ENCODE results near the gene PCDH18.
"Not testable (repeated sequence)": the region's sequence is repeated elsewhere in the genome, so short reads cannot be mapped to it uniquely, and the experiment has no call there.

Gene PCDH18

GRCh38 chr4:137529432-137529831, 2.9 kb downstream of the PCDH18 start:
- TF ChIP-seq ZFX (IDR thresholded peaks at IDR 0.05), result no peak
- TF ChIP-seq, protein P1, sequence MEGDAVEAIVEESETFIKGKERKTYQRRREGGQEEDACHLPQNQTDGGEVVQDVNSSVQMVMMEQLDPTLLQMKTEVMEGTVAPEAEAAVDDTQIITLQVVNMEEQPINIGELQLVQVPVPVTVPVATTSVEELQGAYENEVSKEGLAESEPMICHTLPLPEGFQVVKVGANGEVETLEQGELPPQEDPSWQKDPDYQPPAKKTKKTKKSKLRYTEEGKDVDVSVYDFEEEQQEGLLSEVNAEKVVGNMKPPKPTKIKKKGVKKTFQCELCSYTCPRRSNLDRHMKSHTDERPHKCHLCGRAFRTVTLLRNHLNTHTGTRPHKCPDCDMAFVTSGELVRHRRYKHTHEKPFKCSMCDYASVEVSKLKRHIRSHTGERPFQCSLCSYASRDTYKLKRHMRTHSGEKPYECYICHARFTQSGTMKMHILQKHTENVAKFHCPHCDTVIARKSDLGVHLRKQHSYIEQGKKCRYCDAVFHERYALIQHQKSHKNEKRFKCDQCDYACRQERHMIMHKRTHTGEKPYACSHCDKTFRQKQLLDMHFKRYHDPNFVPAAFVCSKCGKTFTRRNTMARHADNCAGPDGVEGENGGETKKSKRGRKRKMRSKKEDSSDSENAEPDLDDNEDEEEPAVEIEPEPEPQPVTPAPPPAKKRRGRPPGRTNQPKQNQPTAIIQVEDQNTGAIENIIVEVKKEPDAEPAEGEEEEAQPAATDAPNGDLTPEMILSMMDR (conservative IDR thresholded peaks at IDR 0.05), result no peak
- no peak overlapping the region for H3K27ac ChIP-seq

GRCh38 chr4:137528673-137529072, 3.6 kb downstream of the PCDH18 start:
- no peak for TF ChIP-seq ZFX (IDR thresholded peaks at IDR 0.05)
- TF ChIP-seq, protein P1 (conservative IDR thresholded peaks at IDR 0.05), result no peak
- H3K27ac ChIP-seq, result no peak overlapping the region

DNA sequence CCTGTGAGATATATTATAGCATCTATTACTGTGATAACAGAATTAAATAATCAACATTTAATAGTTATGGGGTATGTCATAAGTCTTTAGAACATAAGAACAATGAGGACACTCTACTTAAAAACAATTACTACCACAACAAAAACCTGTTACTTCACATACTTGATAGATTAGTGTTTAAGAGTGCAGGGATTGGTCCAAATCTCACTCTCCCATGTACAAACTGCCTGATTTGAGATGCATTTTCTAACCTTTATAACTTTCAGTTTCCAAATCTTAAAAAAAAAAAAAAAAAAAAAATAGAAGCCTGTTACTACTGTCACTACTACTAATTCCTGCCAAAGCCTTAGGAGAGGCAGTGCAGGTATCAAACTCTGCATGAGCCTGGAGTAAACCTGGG, 5.6 kb downstream of the PCDH18 start:
- TF ChIP-seq, protein P1 (conservative IDR thresholded peaks at IDR 0.05), result no peak
- TF ChIP-seq ZFX (IDR thresholded peaks at IDR 0.05), result no peak

DNA sequence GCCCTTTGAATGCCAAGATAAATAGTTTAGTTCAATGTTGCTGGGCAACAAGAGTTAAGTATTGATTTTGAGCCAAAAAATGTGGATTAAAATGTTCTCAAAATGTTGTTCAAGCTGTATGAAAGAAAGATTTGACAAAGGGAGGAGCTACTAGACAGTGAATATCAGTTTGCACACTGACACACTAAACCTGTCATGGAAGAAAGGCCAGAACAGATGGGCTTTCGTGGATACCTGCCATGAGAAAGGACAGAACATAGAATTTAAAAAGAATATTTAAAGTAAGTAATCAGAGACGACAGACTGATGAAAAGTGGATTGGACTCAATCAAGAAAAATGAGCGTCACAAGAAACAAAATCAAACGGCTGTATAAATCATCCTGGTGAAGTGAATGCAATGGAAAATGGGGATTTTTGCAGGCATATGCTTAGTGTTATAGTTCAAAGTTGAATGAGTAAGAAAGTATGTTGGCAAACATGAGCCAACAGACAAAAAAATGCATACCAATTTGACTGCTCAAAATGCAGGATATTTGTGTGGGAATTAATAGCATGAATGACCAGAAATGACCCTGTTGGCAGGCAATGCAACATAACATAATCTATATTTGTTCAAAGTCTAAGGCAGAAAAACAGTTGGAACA, 7.4 kb downstream of the PCDH18 start:
- no peak overlapping the region for H3K27ac ChIP-seq
- TF ChIP-seq, protein P1 (conservative IDR thresholded peaks at IDR 0.05), result no peak
- no peak for TF ChIP-seq ZFX (IDR thresholded peaks at IDR 0.05)

More for the DNA sequence above, 5.6 kb downstream of the PCDH18 start:
- no peak overlapping the region for H3K27ac ChIP-seq

DNA sequence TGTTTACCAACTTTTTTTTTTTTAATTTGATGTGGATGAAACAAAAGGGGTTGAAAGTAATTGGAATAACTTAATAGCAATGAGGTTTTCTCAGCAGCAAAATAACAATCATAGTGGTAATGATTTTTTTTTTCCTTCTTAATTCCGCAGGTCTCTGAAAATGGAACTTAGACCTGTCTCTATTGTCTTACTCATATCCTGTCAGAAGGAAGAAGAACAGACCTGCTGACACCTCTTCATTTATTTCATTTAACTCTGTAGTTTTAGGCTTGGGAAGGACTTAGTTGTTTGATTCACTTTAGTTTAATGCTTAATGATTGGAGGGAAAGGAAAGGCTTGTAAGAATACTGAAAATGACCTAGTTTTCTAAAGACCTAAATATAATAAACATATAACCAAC, 9.0 kb downstream of the PCDH18 start:
- TF ChIP-seq, protein P1 (conservative IDR thresholded peaks at IDR 0.05), result no peak
- no peak for TF ChIP-seq ZFX (IDR thresholded peaks at IDR 0.05)
- H3K27ac ChIP-seq, result no peak overlapping the region

DNA sequence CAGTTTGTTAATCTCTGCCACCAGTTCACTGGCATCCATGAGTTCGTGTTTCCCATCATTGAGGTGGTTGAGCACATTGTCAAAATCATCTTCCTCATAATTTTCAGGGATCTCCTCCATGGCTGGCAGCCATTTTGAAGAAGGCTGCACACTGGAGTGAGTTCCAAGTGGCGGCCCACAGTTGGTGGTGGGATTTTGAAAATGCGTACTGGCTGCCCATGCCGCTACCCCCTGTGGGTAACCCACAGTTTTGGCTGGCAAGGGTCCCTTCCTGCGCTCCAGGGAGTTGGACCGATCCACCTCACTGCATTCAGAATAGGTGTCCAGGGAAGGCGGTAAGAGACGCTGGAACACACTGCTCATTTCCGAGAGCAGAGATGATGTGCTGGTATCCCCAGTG, 11.2 kb downstream of the PCDH18 start:
- TF ChIP-seq ZFX (IDR thresholded peaks at IDR 0.05), result no peak
- TF ChIP-seq, protein P1 (conservative IDR thresholded peaks at IDR 0.05), result no peak
- H3K27ac ChIP-seq, result no peak overlapping the region

DNA sequence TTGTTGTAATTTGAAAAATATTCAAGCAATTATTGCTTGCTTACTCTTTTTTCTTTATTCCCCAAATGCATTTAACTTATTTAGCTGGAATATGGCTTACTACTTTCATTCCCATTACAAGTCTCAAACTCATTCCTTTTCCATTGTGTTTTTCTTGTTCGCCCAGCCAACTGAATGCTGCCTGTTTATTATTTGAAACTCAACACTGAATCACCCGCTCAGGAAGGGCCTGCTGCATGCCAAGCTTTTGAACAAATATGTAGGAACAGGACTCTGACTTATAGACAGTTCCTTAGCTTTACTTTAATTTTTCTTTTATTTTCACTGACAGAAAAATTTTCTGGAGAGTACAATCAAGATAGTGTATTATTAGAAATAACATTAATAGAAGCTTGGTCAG, 12.9 kb downstream of the PCDH18 start:
- H3K27ac ChIP-seq, result no peak overlapping the region
- TF ChIP-seq ZFX (IDR thresholded peaks at IDR 0.05), result no peak
- TF ChIP-seq, protein P1 (conservative IDR thresholded peaks at IDR 0.05), result no peak

DNA sequence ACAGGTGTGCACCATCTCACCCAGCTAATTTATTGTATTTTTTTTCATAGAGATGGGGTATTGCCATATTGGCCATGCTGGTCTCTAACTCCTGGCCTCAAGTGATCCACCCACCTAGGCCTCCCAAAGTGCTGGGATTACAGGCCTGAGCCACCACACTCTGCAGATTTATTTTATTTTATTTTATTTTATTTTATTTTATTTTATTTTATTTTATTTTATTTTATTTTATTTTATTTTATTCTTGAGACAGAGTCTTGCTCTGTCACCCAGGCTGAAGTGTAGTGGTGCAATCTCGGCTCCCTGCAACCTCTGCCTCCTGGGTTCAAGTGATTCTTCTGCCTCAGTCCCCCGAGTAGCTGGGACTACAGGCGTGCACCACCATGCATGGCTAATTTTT, 15.0 kb downstream of the PCDH18 start:
- not testable (repeated sequence) for H3K27ac ChIP-seq
